IPS-11a (cell line): ENCODE measurements around the gene DDIT4L.
"Not testable (repeated sequence)": the region's sequence is repeated elsewhere in the genome, so short reads cannot be mapped to it uniquely, and the experiment has no call there.

Experiments
- H3K4me3 ChIP-seq: one replicate; pipeline ENCODE4 v1.5.1; 2013; ENCODE audit warnings: low read depth, low read length, control low read depth

DDIT4L gene, protein sequence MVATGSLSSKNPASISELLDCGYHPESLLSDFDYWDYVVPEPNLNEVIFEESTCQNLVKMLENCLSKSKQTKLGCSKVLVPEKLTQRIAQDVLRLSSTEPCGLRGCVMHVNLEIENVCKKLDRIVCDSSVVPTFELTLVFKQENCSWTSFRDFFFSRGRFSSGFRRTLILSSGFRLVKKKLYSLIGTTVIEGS

DNA sequence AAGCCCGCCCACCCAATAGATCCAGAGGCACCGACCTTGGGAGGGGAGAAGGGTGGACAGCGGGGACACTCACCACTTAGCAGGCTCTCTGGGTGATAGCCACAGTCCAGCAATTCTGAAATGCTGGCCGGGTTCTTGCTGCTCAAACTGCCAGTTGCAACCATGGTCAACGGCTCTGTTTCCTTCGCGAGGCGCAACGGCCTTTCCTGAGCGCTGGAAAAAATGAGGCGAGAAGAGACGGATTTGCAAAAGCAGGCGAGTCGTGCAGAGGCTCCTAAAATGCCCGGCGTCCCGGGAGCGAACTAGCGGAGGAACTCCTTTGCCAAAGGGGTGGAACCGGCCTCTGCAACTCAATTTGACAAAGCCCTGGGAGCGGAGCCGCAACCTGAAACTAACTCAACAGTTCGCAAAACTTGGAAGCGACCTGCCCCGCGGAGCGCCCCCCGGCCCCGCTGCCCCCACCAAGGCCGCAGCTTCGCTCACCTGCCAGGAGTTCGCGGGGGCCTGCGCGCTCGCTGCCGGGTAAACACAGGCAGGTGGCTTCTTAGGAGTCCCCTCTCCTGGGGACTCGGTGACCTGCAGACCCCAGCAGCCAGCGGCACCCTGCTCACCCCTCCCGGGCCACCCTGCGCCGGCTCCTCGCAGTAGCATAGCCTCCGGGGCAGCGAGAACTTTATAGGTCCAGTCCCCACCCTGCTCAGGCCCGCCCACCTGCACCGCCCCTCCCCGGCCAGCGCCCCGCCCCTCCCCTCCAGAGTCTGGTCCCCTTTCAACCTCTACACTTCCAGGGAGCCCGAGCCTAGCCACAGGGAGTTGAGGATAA is at the start of gene DDIT4L:
DDIT4L (minus strand) TSS at position 649 of the 823 bp plus-strand sequence; CDS start at position 164, 485 bp downstream.
- peak within 1 kb of the TSS; percentile 58 for H3K4me3 ChIP-seq

GRCh38 chr4:100240008-100240407 is 49.7 kb upstream of the DDIT4L start:
- H3K4me3 ChIP-seq, result no peak overlapping the region

GRCh38 chr4:100224721-100225120 is 34.5 kb upstream of the DDIT4L start:
- no peak overlapping the region for H3K4me3 ChIP-seq

- no peak overlapping the region for H3K4me3 ChIP-seq
These were observed 33.9 kb upstream of the DDIT4L start for GRCh38 chr4:100224160-100224559.

DNA sequence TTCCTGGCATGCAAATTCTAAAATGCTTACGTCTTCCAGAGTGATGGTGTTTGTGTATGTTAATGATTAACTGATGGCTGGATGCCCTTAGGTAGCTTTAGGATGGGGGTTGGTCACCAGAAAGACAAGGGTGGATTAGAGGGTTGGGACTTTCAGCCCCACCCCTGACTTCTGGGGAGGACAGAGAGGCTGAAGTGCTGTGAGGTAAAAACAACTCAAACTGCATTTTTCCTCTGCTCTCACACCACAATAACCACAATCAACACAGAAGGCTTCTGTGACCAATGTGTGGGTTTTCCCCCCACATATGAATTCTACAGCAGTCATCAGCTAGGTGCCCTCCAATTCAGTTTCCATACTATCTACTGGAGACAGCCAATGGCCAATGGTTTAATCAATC is 18.7 kb upstream of the DDIT4L start:
- H3K4me3 ChIP-seq, result no peak overlapping the region

GRCh38 chr4:100208459-100208858 is 18.2 kb upstream of the DDIT4L start:
- H3K4me3 ChIP-seq, result no peak overlapping the region

GRCh38 chr4:100206850-100207249 is 16.6 kb upstream of the DDIT4L start:
- no peak overlapping the region for H3K4me3 ChIP-seq

- H3K4me3 ChIP-seq, result no peak overlapping the region
These were observed 7.8 kb upstream of the DDIT4L start for GRCh38 chr4:100198061-100198460.

DNA sequence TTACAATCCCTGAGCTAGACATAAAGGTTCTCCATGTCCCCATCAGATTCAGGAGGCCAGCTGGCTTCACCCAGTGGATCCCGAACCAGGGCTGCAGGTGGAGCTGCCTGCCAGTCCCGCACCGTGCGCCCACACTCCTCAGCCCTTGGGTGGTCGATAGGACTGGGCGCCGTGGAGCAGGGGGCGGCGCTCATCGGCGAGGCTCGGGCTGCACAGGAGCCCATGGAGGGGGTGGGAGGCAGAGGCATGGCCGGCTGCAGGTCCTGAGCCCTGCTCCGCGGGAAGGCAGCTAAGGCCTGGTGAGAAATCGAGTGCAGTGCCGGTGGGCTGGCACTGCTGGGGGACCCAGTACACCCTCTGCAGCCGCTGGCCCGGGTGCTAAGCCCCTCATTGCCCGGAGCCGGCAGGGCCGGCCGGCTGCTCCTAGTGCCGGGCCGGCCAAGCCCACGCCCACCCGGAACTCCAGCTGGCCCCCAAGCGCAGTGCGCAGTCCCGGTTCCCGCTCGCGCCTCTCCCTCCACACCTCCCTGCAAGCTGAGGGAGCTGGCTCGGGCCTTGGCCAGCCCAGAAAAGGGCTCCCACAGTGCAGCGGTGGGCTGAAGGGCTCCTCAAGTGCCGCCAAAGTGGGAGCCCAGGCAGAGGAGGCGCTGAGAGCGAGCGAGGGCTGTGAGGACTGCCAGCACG is 6.3 kb upstream of the DDIT4L start:
- not testable (repeated sequence) for H3K4me3 ChIP-seq

GRCh38 chr4:100190643-100191600 is 654 bp upstream of the DDIT4L start:
- peak overlapping the region; percentile 58 for H3K4me3 ChIP-seq

DNA sequence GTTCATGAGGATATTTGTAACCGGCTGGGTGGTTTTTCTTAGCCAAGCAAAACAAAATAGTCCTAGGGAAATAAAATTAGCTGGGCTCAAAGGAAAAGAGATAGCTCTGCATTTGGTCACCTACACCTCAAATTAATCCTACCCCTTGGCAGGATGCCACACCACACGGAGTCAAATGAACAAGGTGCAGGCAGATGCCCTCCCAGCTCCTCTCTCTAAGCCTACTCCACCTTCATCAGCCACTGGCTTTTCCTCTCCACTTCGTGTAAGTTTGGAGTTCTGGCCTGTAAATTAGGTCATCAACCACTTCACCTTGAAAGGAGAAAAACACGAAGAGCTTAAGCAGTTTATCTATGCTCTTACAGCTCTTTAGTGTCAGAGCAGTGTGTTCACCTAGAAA is 1.4 kb downstream of the DDIT4L start:
- H3K4me3 ChIP-seq, result no peak overlapping the region

DNA sequence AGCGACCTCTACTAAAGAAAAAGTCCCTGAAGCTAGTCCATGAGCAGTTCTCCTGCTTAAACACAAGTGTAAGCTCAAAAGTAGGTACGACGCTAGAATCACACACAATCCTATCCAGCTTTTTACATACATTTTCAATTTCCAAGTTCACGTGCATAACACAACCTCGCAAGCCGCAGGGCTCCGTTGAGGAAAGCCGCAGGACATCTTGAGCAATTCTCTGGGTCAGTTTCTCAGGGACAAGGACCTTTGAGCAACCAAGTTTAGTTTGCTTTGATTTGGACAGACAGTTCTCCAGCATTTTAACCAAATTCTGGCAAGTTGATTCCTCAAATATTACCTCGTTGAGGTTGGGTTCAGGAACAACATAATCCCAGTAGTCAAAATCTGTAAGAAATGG is 2.5 kb downstream of the DDIT4L start:
- H3K4me3 ChIP-seq, result no peak overlapping the region

- H3K4me3 ChIP-seq, result no peak overlapping the region
These were observed 5.5 kb downstream of the DDIT4L start for GRCh38 chr4:100184787-100185186.

DNA sequence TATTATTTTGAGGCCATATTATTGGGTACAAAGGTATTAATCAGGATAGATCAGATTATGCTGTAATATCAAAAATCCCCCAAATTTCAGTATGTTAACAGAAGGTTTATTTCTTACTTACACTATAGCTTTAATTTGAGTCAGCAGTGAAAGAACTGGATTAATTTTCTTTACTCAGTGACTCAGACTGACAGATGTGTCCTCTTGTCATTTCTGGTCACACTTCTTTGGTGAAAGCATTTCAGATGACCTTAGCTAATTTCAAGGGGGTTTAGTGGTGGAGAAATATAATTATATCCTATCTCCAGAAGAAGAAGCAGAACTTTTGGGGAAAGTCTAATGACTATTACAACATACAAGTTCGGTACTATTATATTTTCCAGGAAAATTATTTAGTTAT is 12.4 kb downstream of the DDIT4L start:
- H3K4me3 ChIP-seq, result no peak overlapping the region

- no peak overlapping the region for H3K4me3 ChIP-seq
These were observed 13.1 kb downstream of the DDIT4L start for GRCh38 chr4:100177126-100177525.

- no peak overlapping the region for H3K4me3 ChIP-seq
These were observed 14.4 kb downstream of the DDIT4L start for GRCh38 chr4:100175858-100176257.

DNA sequence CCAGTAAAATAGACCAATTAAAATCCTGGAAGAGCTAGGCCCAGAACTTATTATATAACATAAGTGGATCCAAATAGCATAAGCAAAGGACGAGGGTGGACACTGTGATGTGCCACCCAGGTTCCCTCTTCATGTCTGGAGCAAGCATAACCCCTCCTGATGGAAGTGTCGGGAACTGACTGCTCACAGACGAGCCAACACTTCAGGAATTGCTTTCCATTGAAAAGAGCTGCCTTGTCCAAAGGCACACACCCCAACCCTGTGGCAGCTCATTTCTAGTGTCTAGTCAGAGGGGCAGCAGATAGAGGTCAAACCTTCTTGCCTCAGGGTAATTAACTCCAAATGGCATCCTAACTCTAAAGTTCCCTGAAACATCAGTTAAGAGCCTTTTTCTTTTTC is 15.3 kb downstream of the DDIT4L start:
- no peak overlapping the region for H3K4me3 ChIP-seq

- no peak overlapping the region for H3K4me3 ChIP-seq
These were observed 19.3 kb downstream of the DDIT4L start for GRCh38 chr4:100170986-100171385.

DNA sequence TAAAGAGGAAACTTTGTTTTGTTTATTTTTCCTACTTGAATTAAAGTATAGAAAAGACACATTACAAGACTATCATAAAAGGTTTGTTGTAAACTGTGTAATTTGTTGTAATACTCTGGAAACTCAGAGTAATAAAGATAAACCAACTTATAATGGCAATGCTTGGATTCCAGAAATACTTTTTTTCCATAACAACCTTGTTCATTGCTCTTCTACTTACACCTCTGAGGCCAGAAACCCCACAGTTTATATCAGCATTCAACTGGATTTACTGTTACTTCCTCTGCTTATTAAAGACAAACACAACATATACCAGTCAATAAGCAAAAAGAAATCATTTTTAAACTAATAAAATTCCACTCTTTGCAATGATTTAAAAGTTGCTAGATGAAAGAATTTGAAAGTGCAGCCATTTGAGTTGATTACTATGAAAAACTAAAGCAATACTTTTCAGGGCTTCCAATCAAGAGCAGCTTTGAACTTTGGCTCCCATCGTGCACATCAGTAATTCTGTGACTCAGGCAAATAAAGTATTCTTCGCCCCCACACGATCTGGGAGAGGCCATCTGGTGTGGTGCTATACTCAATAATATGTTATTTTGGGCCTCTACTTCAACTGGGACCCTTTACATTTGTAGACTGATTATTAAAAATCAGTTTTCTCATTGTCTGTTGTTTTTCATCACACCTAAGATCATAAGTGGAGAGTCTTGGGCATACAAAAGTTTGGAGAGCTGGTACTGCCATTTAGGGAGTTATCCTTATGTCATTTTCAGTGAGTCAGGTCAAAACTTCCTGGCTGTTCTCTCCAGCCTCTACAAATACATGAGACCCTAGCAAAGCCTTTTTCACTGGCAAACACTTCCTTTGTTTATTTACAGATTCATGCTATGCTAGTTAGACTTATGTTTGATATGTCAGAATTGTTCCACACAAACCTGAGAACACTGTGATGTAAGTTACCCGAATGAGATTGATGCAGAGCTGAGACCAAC is 20.5 kb downstream of the DDIT4L start:
- no peak overlapping the region for H3K4me3 ChIP-seq

DNA sequence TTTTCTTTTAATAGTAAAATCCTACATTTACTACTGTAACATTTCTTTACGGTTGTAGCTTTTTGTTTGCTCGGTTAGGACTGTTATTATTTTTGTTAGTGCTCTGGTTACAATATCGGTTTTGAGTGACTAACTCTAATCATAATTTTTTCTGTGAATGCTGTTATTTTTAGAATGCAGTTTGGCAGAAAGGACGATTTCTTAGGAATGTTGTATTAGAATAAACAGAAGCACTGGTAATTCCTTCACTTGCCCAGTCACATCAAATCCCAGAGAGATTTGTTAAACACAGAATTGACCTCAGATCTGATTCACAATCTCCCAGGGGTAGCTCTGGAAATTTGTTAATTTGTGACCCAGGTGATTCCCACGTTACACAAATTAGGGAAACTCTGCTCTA is 21.7 kb downstream of the DDIT4L start:
- H3K4me3 ChIP-seq, result no peak overlapping the region
